ENCODE measurements around the gene PTPRG.

GRCh38 chr3:61668317-61668864 lies 107.0 kb downstream of the PTPRG start:
- TF ChIP-seq, protein P1, sequence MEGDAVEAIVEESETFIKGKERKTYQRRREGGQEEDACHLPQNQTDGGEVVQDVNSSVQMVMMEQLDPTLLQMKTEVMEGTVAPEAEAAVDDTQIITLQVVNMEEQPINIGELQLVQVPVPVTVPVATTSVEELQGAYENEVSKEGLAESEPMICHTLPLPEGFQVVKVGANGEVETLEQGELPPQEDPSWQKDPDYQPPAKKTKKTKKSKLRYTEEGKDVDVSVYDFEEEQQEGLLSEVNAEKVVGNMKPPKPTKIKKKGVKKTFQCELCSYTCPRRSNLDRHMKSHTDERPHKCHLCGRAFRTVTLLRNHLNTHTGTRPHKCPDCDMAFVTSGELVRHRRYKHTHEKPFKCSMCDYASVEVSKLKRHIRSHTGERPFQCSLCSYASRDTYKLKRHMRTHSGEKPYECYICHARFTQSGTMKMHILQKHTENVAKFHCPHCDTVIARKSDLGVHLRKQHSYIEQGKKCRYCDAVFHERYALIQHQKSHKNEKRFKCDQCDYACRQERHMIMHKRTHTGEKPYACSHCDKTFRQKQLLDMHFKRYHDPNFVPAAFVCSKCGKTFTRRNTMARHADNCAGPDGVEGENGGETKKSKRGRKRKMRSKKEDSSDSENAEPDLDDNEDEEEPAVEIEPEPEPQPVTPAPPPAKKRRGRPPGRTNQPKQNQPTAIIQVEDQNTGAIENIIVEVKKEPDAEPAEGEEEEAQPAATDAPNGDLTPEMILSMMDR (IDR thresholded peaks at IDR 0.05), result no peak
- no peak for TF ChIP-seq POLR2A (IDR thresholded peaks at IDR 0.05)

Data from adrenal gland (tissue), 5 donors.